T-helper 1 cell (primary cell): ENCODE data around the gene FOXA3.

Source experiments
- DNase-seq, 5 donors: peaks; one replicate each; pipeline ENCODE4 v3.0.0-alpha.2; 2012 to 2020

FOXA3 gene

GRCh38 chr19:45874620-45874966, 10.5 kb downstream of the FOXA3 start:
- no peak for DNase-seq

- no peak for DNase-seq
Measured at GRCh38 chr19:45876161-45876410, 12.0 kb downstream of the FOXA3 start.

- no peak for DNase-seq
Measured at GRCh38 chr19:45876411-45877197, 12.5 kb downstream of the FOXA3 start.

GRCh38 chr19:45878043-45878794, 14.1 kb downstream of the FOXA3 start:
- DNase-seq = no peak

GRCh38 chr19:45879055-45879454, 14.9 kb downstream of the FOXA3 start:
- DNase-seq = no peak

- DNase-seq = no peak
Measured at GRCh38 chr19:45879971-45880370, 15.8 kb downstream of the FOXA3 start.

- no peak for DNase-seq
Measured at GRCh38 chr19:45881082-45881908, 17.2 kb downstream of the FOXA3 start.

GRCh38 chr19:45881909-45882528, 17.9 kb downstream of the FOXA3 start:
- no peak for DNase-seq

- DNase-seq = peak; percentile 66 to 84 (median 77)
Measured at GRCh38 chr19:45882652-45883585, 18.8 kb downstream of the FOXA3 start.

- no peak for DNase-seq
Measured at GRCh38 chr19:45883586-45883880, 19.4 kb downstream of the FOXA3 start.

- DNase-seq = no peak
Measured at GRCh38 chr19:45883881-45884681, 20.0 kb downstream of the FOXA3 start.

- DNase-seq = no peak
Measured at GRCh38 chr19:45884682-45885555, 20.8 kb downstream of the FOXA3 start.

- DNase-seq = peak; percentile 75 to 91 (median 87)
Measured at GRCh38 chr19:45885556-45886426, 21.7 kb downstream of the FOXA3 start, which contains the start of gene IRF2BP1. IRF2BP1 (minus strand) TSS chr19:45886141; CDS start chr19:45885774, 367 bp downstream.

- peak; percentile 66 to 95 (median 83) for DNase-seq
Measured at GRCh38 chr19:45886427-45887199, 22.5 kb downstream of the FOXA3 start.

GRCh38 chr19:45887200-45887710, 23.1 kb downstream of the FOXA3 start:
- DNase-seq = no peak

GRCh38 chr19:45889210-45889885, 25.2 kb downstream of the FOXA3 start:
- DNase-seq = no peak

GRCh38 chr19:45890877-45891276, 26.8 kb downstream of the FOXA3 start:
- no peak for DNase-seq
